Omental fat pad (tissue), 4 donors: Measurements from ENCODE around the gene SLC52A3. TPM values are rescaled to one million over a fixed set of nuclear protein-coding genes. Genes with fewer than 3 reads are reported as not detected.

Experiments
- ATAC-seq: fragments of 150-250 bp; one replicate; pipeline ENCODE4 v1.9.1; 2016; ENCODE audit warnings: mild to moderate bottlenecking, moderate library complexity; ENCODE audit not compliant: low FRiP score
- DNase-seq: peaks from one replicate; pipeline ENCODE4 v3.0.0-alpha.2; 2019; ENCODE audit warnings: low spot score
- total RNA-seq, 4 donors: library from RNA; depleted of rRNA; stranded (reverse); fragments of >200 nt; gene quantifications; one replicate each; pipeline ENCODE4 v1.1.0, GENCODE V29; 2016
- TF ChIP-seq, protein P1 (sequence below), 3 donors: fragments of 450-650 bp; IDR thresholded peaks; one replicate each; pipeline ENCODE4 v1.5.1; 2016 to 2017; ENCODE audit warnings: antibody characterized with exemption in 3 of 3, mild to moderate bottlenecking in 3 of 3, moderate library complexity in 2 of 3

Gene SLC52A3
- total RNA-seq, 4 donors from 2014 or later = 0.84 to 3.3 (median 1.8) TPM

DNA sequence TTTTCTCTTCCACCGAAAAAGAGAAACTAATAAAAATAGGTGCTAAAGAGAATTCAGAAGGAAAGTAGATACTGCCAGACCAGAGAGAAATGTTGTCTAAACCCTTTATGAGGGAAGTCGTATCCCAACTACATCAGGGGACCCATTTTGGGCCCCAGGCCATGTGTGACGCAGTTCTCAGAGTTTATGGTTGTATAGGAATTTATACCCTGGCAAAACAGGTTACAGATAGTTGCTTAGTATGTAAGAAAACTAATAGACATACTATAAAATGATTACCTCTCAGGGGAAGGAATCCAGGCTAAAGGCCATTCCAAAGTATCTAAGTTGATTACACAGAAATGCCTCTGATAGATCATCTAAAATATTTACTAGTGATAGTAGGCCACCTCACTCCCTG, 28.6 kb upstream of the SLC52A3 start:
- no peak for DNase-seq
- TF ChIP-seq, protein P1, sequence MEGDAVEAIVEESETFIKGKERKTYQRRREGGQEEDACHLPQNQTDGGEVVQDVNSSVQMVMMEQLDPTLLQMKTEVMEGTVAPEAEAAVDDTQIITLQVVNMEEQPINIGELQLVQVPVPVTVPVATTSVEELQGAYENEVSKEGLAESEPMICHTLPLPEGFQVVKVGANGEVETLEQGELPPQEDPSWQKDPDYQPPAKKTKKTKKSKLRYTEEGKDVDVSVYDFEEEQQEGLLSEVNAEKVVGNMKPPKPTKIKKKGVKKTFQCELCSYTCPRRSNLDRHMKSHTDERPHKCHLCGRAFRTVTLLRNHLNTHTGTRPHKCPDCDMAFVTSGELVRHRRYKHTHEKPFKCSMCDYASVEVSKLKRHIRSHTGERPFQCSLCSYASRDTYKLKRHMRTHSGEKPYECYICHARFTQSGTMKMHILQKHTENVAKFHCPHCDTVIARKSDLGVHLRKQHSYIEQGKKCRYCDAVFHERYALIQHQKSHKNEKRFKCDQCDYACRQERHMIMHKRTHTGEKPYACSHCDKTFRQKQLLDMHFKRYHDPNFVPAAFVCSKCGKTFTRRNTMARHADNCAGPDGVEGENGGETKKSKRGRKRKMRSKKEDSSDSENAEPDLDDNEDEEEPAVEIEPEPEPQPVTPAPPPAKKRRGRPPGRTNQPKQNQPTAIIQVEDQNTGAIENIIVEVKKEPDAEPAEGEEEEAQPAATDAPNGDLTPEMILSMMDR (IDR thresholded peaks at IDR 0.05) = no peak
- no peak for ATAC-seq

- TF ChIP-seq, protein P1 (IDR thresholded peaks at IDR 0.05) = no peak
- no peak for ATAC-seq
These were observed 23.9 kb upstream of the SLC52A3 start for GRCh38 chr20:792248-792647.

GRCh38 chr20:791056-791455, 22.8 kb upstream of the SLC52A3 start:
- no peak for ATAC-seq
- TF ChIP-seq, protein P1 (IDR thresholded peaks at IDR 0.05) = no peak

More at GRCh38 chr20:792248-792647, 23.9 kb upstream of the SLC52A3 start:
- no peak for DNase-seq

GRCh38 chr20:787825-788224, 19.5 kb upstream of the SLC52A3 start:
- no peak for DNase-seq
- TF ChIP-seq, protein P1 (IDR thresholded peaks at IDR 0.05) = no peak
- no peak for ATAC-seq

More at GRCh38 chr20:791056-791455, 22.8 kb upstream of the SLC52A3 start:
- DNase-seq = no peak

DNA sequence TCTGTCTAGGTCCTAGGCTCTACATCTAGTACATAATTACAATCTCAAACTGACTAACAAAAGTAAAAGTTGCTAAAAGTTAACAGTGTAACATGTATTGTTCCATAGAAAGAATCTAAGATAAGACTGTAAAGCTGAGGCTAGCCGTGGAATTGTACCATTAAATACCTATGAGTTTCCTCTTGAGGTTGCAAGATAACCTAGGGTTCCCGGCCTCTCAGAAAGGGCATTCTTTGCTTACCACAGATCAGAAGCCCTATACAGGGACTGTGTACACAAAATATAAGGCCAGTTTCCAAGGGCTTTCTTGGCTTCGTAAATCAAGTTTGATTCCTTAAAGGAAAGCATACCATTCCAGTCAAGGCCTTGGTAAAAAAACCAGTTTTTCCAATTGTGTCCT, 11.5 kb upstream of the SLC52A3 start:
- no peak for DNase-seq
- ATAC-seq = no peak
- TF ChIP-seq, protein P1 (IDR thresholded peaks at IDR 0.05) = no peak

DNA sequence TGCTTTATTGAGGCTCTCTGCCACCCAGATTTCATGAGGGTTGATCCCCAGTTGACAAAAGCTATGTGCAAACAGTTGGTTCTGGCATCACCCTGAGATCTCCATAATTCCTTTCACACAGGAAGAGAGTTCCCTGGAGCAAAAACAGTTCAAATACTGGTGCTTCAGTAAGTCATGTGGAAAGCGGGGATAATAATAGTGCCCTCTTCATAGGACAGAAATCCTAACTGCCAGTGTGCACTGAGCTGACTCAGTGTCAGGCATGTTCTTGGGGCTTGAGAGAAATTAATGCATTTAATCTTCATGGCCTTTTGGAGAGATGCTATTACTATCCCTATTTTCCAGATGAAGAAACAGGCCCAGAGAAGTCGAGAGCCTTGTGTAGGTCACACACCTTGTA, 7.9 kb upstream of the SLC52A3 start:
- DNase-seq = no peak
- no peak for ATAC-seq
- TF ChIP-seq, protein P1 (IDR thresholded peaks at IDR 0.05) = no peak

GRCh38 chr20:775679-776135, 7.4 kb upstream of the SLC52A3 start:
- DNase-seq (no peak), ATAC-seq (no peak)
- TF ChIP-seq, protein P1 (IDR thresholded peaks at IDR 0.05) = no peak
